RWPE1 (cell line): ENCODE measurements around the gene RXFP3.

ENCODE experiments used
- CTCF ChIA-PET: fragments of 350-600 bp; sonication (Branson Sonifier 250); formaldehyde crosslinking; extraction: SDS; loops from one replicate; lab custom pipeline; 2021; lab: Yijun Ruan, JAX
- POLR2A ChIA-PET: fragments of 400-600 bp; formaldehyde crosslinking; extraction: SDS; loops from one replicate; lab custom pipeline; 2020; ENCODE audit warnings: antibody characterized with exemption; ENCODE audit not compliant: low non-redundant PET; lab: Yijun Ruan, JAX
- DNase-seq: peaks from one replicate; pipeline ENCODE4 v3.0.0; 2012; ENCODE audit warnings: low spot score
- H3K27ac ChIP-seq: fragments of 450-650 bp; 2 replicates; pipeline ENCODE4 v1.5.1; 2017
- TF ChIP-seq, protein P1 (sequence below): fragments of 450-650 bp; conservative IDR thresholded peaks from 2 replicates; pipeline ENCODE4 v1.5.1; 2017; ENCODE audit warnings: low read depth, mild to moderate bottlenecking

Gene RXFP3

DNA sequence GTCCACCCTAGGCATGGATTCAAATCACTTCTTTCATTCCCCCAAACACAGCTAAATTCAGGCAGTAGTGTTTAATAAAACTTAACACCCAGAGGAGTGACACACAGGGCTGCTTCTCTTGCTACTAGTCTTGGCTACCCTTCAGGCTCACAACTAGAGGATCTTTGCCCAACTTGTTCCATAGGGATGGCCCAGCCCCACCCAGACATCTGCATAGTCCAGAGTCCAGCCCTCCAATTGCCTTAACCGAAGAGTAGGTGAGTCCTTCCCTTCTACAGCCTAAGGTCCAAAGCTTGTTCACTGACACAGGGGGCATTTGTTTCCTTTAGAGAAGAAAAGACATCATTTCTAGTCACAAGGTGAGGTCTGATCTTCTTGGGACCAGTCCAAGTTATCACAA lies 15.2 kb upstream of the RXFP3 start:
- ChIA-PET CTCF (interaction anchor here (0.6 kb wide), 1 partner anchor 526 kb away, joined by 3 read pairs; no protein-coding TSS in a partner anchor), POLR2A (no interaction called here)
- DNase-seq, result no peak
- TF ChIP-seq, protein P1, sequence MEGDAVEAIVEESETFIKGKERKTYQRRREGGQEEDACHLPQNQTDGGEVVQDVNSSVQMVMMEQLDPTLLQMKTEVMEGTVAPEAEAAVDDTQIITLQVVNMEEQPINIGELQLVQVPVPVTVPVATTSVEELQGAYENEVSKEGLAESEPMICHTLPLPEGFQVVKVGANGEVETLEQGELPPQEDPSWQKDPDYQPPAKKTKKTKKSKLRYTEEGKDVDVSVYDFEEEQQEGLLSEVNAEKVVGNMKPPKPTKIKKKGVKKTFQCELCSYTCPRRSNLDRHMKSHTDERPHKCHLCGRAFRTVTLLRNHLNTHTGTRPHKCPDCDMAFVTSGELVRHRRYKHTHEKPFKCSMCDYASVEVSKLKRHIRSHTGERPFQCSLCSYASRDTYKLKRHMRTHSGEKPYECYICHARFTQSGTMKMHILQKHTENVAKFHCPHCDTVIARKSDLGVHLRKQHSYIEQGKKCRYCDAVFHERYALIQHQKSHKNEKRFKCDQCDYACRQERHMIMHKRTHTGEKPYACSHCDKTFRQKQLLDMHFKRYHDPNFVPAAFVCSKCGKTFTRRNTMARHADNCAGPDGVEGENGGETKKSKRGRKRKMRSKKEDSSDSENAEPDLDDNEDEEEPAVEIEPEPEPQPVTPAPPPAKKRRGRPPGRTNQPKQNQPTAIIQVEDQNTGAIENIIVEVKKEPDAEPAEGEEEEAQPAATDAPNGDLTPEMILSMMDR, result no peak
- H3K27ac ChIP-seq, result no peak overlapping the region

DNA sequence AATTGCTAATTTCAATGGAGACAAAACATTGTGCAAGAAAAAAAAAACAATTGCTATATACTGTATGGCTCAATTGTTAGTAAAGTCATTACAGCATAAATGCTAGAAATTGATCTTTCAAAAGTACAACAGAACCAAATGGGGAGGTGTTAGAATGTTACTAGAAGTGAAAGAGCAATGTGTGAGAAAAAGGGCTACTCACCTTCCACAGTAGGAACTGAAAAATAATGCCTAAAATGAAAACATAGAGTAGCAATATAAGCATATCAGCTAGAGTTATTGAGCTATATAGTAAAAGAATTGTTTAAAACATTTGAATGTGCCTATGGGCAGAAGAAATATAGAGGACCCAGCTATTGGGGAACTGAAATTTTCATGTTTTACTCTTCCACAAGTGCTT lies 10.9 kb upstream of the RXFP3 start:
- TF ChIP-seq, protein P1, result no peak
- no peak overlapping the region for H3K27ac ChIP-seq
- POLR2A ChIA-PET, result no interaction called here
- CTCF ChIA-PET, result no interaction called here
- DNase-seq, result no peak

DNA sequence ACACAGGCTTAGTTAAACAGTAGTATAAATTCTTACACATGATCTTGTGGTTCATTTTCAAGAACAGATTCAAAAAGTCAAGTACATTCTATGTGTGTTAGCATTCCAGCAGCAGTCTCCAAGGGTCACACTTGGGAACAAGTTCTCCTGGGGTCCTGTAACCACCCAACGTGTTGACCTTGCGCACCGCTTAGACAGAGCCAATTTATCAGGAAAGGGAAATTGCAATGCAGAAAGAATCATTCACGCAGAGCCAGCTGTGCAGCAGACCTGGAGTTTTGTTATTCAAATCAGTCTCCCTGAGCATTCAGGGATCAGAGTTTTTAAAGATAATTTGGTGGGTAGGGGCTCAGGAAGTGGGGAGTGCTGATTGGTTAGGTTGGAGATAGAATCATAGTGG lies 8.5 kb upstream of the RXFP3 start:
- DNase-seq, result no peak
- ChIA-PET CTCF (interaction anchor here (0.8 kb wide), 1 partner anchor 8 kb away, joined by 3 read pairs; the partner anchor contains the start of gene RXFP3), POLR2A (no interaction called here)
- H3K27ac ChIP-seq, result no peak overlapping the region
- TF ChIP-seq, protein P1, result no peak

DNA sequence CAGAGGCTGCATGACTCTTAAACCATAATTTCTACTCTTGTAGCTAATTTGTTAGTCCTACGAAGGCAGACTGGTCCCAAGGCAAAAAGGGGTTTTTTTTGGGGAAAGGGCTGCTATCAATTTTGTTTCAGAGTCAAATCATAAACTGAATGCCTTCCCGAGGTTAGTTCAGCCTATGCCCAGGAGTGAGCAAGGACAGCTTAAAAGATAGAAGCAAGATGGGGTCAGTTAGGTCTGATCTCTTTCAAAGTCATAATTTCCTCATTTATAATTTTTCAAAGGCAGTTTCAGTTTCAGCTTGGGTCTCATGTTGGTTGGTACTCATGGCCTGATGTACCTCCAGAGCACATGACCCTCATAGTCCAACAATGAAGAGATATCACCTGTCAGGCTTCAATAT lies 7.9 kb upstream of the RXFP3 start:
- H3K27ac ChIP-seq, result no peak overlapping the region
- DNase-seq, result no peak
- POLR2A ChIA-PET, result no interaction called here
- TF ChIP-seq, protein P1, result no peak
- CTCF ChIA-PET, result interaction anchor here (0.8 kb wide), 1 partner anchor 8 kb away, joined by 3 read pairs; the partner anchor contains the start of gene RXFP3

DNA sequence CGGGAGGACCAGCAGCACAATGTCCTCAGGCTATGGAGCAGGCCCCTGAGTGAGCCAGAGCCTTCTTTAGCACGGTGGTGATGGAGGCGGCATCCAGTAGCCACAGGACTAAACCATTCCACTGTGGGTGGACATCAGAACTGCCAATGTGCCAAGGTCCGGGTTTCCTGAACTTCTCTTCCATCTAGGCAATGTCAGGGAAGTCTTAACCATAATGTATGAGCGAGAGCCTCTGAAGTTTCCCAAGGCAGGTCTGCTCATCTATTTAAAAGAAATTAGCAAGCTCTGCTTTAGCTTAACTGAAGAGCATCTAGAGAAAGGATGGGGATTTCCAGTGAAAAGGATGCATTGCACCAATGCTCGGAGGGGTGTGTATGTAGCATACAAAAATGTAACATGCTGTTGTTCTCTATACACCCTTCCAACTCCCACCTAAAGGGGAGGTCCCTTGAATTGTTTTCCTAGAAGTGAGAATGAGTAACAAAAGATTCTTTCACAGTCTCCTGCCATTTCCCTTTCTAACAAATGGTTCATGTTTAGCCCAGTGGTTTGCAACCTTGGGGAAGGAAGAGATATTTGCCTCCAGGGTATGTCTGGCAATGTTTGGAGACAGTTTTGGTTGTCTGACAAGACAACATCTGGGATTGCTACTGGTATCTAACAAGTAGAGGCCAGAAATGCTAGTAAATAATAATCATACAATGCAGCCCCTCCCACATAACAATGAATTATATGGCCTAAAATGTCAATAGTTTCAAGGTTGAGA lies 6.1 kb upstream of the RXFP3 start:
- no peak overlapping the region for H3K27ac ChIP-seq
- ChIA-PET CTCF (no interaction called here), POLR2A (no interaction called here)
- no peak for DNase-seq
- TF ChIP-seq, protein P1, result no peak

DNA sequence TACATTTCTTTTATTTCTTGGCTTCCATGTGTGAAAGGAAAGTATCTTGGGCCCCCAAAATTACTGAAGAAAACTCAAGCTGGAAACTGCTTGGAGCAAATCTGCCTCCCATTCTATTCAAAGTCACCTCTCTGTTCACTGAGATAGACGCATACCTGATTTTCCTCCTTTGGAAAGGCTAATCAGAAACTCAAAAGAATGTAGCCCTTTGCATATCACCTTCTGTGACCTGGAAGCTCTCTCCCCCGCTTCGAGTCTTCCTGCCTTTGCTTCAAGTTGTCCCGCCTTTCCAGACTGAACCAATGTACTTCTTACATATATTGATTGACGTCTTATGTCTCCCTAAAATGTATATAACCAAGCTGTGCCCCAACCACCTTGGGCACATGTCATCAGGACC lies 5.0 kb upstream of the RXFP3 start:
- H3K27ac ChIP-seq, result no peak overlapping the region
- DNase-seq, result no peak
- TF ChIP-seq, protein P1, result no peak
- ChIA-PET POLR2A (no interaction called here), CTCF (no interaction called here)
